ENCODE results near the gene GARIN5B.

GARIN5B gene

GRCh38 chr19:55322204-55322885 lies 40.7 kb downstream of the GARIN5B start:
- no peak for DNase-seq (ENCODE audit: extremely low spot score)
- TF ChIP-seq CTCF (IDR thresholded peaks at IDR 0.05; ENCODE audit: control extremely low read depth, extremely low read depth, low read depth, missing control alignments): no peak
- CTCF ChIA-PET: interaction anchor here (1.2 to 3.8 kb wide), 4 partner anchors 17 to 182 kb away, joined by 3 to 23 read pairs (median 6); no protein-coding TSS in a partner anchor
- POLR2A ChIA-PET: no interaction called here

GRCh38 chr19:55321466-55322137 lies 41.5 kb downstream of the GARIN5B start:
- CTCF ChIA-PET: interaction anchor here (1.0 to 3.8 kb wide), 5 partner anchors 17 to 183 kb away, joined by 3 to 23 read pairs (median 4); no protein-coding TSS in a partner anchor
- POLR2A ChIA-PET: no interaction called here
- TF ChIP-seq CTCF (IDR thresholded peaks at IDR 0.05; ENCODE audit: control extremely low read depth, extremely low read depth, low read depth, missing control alignments): no peak
- no peak for DNase-seq (ENCODE audit: extremely low spot score)

GRCh38 chr19:55320844-55321419 lies 42.1 kb downstream of the GARIN5B start:
- ChIA-PET CTCF (interaction anchor here (1.0 to 3.8 kb wide), 5 partner anchors 18 to 30 kb away, joined by 3 to 23 read pairs (median 3); no protein-coding TSS in a partner anchor), POLR2A (no interaction called here)
- no peak for TF ChIP-seq CTCF (IDR thresholded peaks at IDR 0.05; ENCODE audit: control extremely low read depth, extremely low read depth, low read depth, missing control alignments)
- DNase-seq (ENCODE audit: extremely low spot score): no peak

- DNase-seq (ENCODE audit: extremely low spot score): no peak
- CTCF ChIA-PET: interaction anchor here (0.6 to 3.8 kb wide), 3 partner anchors 18 to 94 kb away, joined by 3 to 23 read pairs (median 3); no protein-coding TSS in a partner anchor
- POLR2A ChIA-PET: no interaction called here
- TF ChIP-seq CTCF (IDR thresholded peaks at IDR 0.05; ENCODE audit: control extremely low read depth, extremely low read depth, low read depth, missing control alignments): no peak
These were observed 43.3 kb downstream of the GARIN5B start for GRCh38 chr19:55319785-55320184.

- POLR2A ChIA-PET: no interaction called here
- TF ChIP-seq CTCF (IDR thresholded peaks at IDR 0.05; ENCODE audit: control extremely low read depth, extremely low read depth, low read depth, missing control alignments): no peak
- CTCF ChIA-PET: interaction anchor here (1.5 to 7.7 kb wide), 3 partner anchors 10 to 15 kb away, joined by 4 to 42 read pairs (median 9); no protein-coding TSS in a partner anchor
- DNase-seq (ENCODE audit: extremely low spot score): no peak
These were observed 46.4 kb downstream of the GARIN5B start for GRCh38 chr19:55316646-55317045.

GRCh38 chr19:55315956-55316525 lies 47.0 kb downstream of the GARIN5B start:
- no peak for DNase-seq (ENCODE audit: extremely low spot score)
- POLR2A ChIA-PET: no interaction called here

More at GRCh38 chr19:55315956-55316525, 47.0 kb downstream of the GARIN5B start:
- no peak for TF ChIP-seq CTCF (IDR thresholded peaks at IDR 0.05; ENCODE audit: control extremely low read depth, extremely low read depth, low read depth, missing control alignments)
- CTCF ChIA-PET: interaction anchor here (1.5 to 7.7 kb wide), 2 partner anchors 10 to 14 kb away, joined by 4 to 42 read pairs; no protein-coding TSS in a partner anchor

Data from GM10248 (cell line).